ENCODE results near the gene LDLRAD3.

LDLRAD3 gene

DNA sequence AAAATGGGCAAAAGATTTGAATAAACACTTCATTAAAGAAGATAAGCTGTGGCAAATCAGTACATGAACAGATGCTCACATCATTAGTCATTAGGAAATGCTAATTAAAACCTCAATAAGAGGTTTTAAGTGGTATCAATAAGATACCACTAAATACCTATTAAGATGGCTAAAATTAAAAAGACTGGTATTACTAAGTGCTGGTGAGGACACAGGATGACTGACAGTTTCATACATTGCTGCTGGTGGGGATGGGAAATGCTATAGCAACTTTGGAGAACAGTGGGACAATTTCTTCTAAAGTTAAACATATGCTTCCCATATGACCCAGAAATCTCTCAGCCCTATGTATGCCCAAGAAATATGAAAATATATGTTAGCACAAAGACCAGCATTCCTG lies 276.1 kb downstream of the LDLRAD3 start:
- no peak for DNase-seq

DNA sequence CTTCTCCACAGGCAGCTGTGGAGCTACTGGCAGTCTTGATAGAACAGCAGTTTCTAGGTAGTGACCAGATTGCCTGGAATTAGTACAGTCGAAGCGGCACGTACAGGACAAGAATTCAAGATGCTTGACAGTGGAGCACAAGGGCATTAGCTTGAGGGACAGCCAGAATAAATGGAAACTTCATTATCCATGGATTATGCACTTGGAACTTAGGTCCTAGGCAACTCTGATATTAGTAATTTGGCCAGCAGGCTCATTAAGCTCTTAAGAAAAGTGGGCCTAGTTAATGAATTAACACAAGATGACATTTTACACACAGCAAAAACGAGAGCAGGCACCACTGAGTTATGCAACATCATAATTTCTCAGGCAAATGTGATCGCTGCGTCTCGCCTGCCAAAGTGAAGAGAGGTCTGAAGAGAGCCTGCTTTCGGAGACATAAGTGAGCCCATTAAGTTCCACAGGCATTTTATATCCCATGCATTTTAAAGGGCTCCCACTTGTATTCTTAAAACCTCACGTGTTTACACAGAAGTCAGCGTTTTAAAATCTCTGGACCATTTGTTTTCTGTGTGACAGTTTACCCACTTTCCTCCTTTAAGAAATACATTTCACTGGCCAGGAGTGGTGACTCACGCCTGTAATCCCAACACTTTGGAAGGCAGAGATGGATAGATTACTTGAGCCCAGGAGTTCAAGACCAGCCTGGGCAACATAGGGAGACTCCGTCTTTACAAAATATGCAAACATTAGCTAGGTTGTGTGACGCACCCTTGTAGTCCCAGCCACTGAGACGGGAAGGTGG lies 279.2 kb downstream of the LDLRAD3 start:
- no peak for DNase-seq

DNA sequence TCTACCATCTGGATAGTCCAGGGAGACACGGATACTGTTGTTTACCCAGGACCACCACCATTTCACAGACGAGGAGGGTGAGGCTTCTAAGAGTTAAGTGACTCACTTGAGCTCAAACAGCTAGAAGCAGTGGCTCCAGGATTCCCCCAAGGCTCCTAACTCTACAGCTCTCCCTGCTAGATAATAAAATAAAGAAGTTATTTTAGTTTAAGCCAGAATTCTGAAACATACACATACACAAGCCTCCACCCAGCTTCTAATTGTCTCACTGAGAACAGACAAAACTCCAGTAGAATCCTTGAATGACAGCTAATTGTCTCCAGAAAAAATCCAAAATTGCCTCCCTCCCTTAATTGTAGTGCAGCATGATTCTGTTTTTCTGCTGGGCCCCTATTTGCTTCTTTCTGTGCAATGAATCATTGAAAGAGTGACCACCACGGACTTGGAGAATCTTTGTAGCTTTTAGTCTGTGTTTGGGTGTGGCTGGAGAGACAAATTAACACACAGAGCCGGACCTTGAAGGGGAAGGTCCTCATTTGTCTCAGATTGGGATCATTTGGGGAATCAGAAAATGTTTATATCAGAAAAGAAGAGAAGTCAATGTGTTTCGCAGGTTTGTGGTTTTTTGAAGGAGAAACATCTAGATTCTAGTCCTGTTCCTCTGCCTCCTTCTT lies 280.5 kb downstream of the LDLRAD3 start:
- no peak for DNase-seq

DNA sequence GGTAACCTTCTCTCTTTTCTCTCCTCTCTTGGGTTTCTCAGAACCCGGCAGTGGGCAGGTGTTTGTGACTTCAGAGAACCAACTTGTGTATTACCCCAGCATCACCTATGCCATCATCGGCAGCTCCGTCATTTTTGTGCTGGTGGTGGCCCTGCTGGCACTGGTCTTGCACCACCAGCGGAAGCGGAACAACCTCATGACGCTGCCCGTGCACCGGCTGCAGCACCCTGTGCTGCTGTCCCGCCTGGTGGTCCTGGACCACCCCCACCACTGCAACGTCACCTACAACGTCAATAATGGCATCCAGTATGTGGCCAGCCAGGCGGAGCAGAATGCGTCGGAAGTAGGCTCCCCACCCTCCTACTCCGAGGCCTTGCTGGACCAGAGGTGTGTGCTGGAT lies 283.2 kb downstream of the LDLRAD3 start:
- no peak for DNase-seq

DNA sequence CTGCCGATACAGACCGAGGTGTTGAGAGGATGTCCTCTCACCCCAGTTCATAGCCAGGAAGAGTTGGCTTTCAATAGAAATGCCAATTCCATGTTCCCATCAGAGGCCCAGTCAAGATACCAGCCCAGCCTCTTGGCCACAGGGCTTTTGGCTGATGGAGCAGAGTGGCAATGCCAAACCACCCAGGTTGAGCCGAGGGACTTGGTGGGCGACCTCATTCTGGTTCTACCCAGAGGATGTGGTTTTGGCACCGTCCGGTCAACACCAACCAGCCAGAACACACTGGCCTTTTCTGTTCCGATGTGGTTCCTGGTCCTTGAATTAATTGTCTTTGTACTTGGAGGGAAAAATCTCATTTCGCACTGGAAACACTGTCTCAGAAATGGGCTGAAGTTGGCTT lies 284.8 kb downstream of the LDLRAD3 start:
- no peak for DNase-seq

DNA sequence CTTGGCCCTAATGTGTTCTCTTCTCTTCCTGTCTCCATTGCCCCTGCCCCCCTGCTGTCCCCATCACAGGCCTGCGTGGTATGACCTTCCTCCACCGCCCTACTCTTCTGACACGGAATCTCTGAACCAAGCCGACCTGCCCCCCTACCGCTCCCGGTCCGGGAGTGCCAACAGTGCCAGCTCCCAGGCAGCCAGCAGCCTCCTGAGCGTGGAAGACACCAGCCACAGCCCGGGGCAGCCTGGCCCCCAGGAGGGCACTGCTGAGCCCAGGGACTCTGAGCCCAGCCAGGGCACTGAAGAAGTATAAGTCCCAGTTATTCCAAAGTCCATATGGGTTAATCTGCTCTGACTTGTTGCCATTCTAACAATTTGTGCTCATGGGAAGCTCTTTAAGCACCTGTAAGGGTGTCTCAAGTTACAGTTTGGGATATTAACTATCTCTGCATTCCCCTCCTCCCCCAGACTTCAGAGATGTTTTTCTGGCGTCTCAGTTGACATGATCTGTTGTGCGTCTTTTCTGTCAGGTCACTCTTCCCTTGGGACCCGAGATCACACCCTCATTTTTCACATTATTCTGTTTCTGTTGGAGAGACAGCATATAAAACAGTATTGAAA lies 285.3 kb downstream of the LDLRAD3 start:
- no peak for DNase-seq

DNA sequence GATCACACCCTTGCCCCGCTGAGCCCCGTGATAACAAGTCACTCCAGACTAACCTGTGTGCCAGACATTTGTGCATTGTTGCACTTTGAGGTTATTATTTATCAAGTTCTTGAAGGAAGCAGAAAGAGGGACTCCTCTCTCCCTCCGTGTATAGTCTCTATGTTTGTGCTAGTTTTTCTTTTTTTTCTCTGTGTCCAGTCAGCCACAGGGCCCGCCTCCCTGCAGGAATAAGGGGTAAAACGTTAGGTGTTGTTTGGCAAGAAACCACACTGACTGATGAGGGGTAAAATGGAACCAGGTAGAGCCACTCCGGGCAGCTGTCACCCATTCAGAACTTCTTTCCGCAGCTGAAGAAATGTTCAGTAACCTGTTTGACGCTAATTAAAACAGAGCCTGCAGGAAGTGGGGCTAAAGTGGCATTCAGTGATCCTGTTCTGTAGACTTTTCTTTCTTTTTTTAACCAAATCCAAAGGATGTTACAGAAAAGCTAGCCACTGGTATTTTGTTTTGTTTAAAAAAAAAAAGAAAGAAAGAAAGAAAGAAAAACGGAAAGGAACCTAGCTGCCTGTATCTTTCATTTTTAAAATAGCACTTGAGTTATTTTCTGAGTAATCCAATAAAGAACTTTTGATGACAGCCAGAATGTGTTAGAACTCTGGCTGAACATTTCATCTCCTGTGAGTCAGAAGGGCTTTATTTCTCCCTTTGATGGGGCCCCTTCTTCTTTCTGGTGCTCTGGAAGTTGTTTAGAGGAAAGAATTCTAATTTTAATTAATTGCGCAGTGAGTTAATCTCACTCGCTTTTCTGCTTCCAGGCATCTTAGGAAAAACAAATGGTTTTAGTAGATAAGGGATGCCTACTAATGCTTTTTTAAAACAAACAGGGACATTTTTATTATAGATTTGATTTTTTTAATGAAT lies 287.2 kb downstream of the LDLRAD3 start:
- DNase-seq = no peak

DNA sequence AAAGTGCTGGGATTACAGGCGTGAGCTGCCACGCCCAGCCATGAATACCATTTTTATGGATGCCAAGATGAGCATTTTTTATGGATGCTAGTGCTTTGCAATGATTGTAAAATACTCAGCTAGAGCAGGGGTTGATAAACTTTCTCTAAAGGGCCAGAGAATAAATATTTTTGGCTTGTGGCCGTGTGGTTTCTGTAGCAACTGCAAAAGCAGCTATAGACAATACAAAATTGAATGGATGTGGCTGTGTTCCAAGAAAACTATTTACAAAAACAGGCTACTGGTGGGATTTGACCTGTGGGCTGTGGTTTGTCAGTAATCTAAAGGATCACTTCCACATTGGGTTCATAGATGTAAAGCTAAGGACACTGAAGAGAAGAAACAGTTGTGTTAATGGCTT lies 289.3 kb downstream of the LDLRAD3 start:
- DNase-seq = no peak

DNA sequence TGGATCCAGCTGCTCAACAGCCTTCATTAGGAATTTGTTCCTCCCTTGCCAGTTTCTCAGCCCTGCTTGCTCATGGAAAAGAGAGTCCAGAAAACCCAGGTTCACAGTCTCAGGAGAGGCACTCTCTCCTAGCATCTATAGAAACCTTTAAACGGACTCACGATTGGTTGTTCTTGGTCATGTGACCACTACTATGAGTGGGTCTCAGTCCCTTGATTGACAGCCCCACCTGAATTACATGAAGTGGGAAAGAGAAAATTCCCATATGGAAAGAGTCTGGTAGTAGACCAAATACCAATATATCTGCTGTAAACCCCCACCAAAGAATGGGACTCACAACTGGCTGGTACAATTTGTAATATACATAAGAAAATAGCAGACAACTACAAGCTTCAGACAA lies 291.0 kb downstream of the LDLRAD3 start:
- DNase-seq = no peak

DNA sequence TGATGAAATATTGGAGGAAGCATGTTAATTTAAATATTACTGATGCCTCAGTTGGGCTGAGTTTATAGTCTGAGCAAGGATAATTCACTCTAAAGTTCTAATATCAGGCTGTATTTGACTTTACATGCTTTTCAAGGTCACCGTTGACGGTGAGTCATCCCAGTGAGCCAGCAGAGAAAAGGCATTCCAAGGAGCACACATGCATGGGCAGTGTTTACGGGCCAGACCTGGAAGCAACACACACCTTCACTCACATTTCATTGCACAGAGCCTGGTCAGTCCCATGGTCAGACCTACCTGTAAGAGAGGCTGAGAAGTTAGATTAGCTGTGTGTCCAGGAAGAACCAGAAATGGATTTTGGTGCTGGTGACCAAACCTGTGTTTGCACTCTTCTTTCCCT lies 291.9 kb downstream of the LDLRAD3 start:
- DNase-seq = no peak

DNA sequence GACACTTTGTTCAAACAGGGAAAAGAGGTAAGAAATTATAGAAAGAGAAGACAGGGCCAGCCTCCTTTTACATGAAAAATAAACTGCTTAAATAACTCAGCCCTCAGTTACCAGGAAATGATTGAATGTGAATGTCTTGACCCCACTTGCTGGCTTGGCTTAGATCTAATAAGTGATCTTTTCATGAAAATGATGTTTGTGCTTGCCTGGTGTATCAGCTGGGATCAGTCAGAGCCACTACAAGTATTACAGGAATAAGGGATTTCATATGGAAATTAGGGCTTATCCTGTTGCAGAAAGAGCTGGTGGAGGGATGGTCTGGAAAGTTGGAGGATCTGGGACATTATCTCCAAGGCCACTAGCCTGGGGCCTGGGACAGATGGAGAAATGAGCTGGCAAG lies 293.5 kb downstream of the LDLRAD3 start:
- DNase-seq = no peak

DNA sequence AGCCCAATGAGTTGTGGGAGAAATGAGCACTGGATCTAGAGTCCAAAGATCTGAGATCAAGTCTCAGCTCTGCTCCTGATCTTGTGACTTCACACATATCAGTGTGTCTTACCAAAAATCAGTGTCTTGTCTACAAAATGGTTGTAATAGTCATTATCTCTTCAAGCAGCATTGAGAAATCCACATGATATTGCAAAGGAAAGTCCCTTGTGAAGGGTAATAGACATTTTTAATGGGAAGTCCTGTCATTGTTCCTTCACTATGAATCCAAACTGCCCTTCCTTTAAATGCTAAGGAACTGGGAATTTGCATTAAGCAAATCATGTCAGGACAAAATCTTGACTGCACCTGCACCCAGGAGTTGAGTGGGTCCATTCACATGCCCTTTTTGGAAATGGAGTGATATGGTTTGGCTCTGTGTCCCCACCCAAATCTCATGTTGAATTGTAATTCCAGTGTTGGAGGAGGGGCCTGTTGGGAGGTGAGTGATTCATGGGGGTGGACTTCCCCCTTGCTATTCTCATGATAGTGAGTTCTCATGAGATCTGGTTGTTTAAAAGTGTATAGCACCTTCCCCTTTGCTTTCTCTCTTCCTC lies 294.3 kb downstream of the LDLRAD3 start:
- DNase-seq = no peak

DNA sequence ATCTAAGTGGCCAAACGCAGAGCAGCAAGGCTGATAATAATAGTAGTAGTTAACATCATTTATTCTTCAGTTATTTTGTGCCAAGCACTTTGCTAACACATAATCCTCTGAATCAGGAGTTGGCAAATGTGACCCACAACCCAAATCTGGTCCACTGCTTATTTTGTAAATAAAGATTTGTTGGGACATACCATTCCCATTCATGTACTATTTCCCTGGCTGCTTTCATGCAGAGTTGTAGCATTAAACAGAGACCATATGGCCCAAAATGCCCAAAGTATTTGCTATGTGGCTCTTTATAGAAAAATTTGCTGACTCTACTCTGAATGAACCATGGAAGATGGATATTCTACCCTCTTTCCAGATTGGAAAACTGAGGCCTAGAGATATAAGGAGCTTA lies 295.0 kb downstream of the LDLRAD3 start:
- no peak for DNase-seq

DNA sequence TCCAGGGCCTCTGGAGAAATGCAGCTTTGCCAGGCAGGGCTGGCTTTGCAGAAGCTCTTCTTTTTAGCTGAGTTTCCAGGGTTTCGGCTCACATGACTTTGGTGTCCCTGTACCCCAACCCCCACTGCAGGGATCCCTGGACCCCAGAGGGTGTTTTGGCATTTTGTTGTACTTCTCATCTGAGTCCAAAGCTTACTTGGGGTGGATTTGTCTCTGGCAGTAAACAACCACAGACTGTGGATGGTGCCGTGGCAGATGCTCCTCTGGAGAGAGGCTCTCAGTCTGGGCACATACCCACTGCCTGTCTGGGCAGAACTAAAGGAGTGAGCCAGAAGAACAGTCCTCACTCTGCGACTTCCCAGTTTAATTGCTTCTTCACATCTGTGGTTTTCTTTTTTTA lies 295.8 kb downstream of the LDLRAD3 start:
- DNase-seq = no peak

DNA sequence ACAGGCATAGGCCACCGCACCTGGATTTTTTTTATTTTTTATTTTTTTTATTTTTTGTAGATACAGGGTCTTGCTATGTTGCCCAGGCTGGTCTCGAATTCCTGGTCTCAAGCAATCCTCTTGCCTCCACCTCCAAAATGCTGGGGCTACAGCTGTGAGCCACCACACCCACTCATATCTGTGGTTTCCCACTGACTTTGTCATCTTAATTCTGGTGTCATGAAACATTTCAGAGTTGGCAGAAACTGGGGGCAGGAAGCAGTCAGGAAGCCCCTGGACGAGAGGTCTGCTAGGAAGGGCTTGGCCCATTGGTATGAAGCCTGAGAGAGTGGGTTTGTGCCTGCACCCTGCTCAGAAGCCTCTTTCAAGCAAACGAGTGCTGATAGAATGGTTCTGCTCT lies 296.3 kb downstream of the LDLRAD3 start:
- DNase-seq = no peak

DNA sequence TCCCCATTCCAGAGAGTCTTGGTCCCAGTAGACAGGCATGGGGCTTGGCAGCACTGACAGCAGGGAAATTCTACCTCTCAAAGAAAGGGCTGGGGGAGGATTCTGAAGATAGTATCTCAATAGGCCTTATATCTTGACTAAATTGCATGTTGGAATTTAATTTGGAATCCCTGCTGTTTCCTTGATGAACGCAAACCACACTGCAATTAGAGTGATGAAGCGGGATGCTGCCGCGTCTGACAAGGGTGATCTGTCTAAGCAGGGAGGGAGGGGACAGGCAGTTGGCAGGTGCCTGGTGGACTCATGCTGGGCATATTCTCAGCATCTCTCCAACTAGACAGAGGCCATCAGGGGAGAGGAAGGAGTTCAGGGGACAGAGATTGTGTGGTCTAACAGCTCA lies 296.9 kb downstream of the LDLRAD3 start:
- DNase-seq = no peak

DNA sequence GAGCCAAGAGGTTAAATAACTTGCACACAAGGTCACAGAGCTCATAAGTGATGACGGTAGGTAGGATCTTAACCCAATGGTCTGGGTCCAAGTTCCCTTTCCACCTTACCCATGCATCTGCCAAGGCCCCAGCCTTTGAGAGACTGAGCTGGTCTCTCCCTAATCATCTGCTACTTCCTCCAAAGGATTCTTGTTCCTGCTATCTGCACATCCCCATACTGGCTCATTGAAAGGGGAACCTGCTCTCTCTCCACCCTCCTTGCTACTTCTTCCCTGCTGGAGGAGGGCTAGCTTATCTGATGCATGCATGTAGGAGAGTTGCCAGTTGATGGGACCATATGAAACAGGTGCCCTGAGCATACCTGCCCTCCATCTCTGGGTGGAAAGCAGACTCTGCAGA lies 297.6 kb downstream of the LDLRAD3 start:
- DNase-seq = no peak

DNA sequence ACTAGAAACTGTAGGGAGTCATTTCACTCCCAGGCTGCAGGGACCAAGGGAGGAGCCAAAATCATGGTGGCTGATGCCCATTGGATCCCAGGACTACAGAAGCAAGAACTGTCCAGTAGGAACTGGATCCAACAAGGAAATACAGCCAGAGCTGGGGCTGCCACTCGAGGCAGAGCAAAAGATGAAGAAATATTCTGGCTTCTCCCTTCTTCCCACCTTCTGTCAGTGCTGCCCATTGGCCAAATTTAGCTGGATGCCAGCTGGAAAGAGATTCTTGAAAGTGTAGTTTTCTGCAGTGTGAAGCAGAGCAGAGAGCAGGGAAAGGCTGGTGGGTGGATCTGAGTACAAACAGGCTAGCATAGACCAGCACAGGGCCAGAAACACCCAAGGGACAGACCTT lies 299.8 kb downstream of the LDLRAD3 start:
- no peak for DNase-seq

DNA sequence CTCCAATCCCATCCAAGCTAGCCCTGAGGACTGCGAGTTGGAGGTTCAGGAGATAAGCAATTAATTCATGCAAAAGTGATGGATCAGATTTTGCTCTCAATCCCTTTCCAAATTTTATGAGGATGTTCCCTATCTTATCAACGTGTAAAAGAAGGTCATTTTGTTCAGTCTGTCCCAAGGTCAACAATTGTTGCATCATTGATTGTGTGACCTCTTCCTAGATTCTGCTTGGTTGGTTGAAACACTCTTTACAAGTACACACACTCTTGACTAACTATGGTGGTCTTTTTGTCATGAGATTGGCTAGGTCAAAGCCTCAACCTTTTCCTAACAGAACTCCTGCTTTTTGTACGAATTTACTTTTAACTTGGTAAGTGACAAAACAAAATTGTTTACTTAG lies 303.6 kb downstream of the LDLRAD3 start:
- DNase-seq = no peak

DNA sequence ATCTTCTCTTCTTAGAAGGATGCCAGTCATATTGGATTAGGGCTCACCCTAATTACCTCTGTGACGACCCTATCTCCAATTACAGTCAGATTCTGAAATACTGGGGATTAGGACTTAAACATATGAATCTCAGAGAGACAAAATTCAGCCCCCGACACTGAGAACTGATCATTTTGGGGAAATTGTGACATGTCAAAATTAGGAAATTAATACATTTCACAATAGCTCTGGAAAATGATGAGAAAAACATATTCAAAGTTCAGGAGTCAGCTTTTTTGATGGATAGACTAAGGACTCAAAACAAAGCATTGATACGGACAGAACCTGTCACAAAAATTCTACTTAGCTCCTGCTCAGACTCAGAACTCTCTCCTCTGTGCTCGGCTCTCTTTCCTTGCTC lies 304.6 kb downstream of the LDLRAD3 start:
- no peak for DNase-seq

DNA sequence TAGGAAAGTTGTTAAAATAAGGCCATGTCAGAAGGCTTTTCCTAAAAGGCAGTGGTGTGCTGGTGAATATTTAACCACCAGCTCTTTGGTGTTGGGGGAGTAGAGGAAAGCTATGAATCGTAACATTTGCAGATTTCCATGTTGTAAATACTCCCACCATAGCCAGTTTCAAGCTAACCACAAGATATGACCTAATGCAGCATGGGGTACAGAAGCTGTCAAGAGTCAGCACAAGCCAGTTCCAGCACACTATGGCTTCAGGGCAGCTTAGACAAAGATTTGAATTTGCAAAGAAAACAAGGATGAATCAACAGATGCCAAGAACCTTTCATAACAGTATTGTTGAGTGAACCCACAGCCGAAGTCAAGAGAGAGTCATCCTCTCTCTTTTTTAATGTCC lies 305.4 kb downstream of the LDLRAD3 start:
- DNase-seq = no peak

DNA sequence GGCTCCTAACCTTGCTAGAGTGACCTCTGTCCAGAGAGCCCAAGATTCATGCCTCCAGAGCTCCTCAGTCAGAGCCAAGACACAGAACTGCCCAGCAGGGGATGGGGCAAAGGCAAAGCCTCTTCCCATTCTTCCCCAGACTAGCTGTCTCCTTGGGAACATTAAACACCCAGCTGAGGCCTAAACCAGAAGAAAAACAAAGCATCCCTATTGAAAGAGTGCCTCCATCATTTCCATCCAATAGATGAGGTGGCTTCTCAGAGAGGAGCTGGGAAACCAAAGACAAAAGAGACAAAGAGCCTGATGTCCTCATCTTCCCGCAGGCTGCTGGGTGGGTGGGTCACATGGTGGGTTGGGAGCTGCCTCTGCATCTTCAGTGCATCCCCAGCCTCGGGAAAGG lies 308.0 kb downstream of the LDLRAD3 start:
- no peak for DNase-seq

DNA sequence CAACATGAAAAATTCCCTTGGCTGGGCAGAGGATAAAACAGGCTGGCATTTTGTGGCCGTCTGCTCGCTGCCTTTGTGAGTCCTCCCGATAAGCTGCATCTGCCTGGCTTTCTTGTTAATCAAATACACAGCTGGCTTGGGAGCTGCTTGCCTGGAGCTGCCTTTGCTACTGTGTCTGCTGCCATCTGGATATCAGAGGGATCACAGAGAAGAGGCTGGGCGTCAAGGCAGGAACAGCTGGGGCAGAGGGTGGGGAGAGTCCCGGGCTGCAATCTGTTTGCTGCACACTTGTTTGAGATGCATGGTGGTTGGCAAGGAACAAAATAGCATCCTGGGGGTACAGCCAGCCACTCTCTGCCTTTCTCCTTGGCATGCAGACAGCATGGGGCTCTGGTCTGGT lies 309.4 kb downstream of the LDLRAD3 start:
- no peak for DNase-seq

Data from activated CD4-positive, alpha-beta T cell treated with anti-CD3 and anti-CD28 coated beads for 1 hour (primary cell).